ENCODE results near the gene OTOF. TPM values are rescaled to one million over a fixed set of nuclear protein-coding genes. Genes with fewer than 3 reads are reported as not detected.
"Not testable (repeated sequence)": the region's sequence is repeated elsewhere in the genome, so short reads cannot be mapped to it uniquely, and the experiment has no call there.

The OTOF gene
- total RNA-seq, 2 donors from 2014 or later: not detected

- no peaks in the 10 kb centered on the region for H3K36me3 ChIP-seq
- no peaks in the 10 kb centered on the region for H3K4me1 ChIP-seq
- intact Hi-C loops (cut with DNase I): no loop called here
- H3K9ac ChIP-seq (ENCODE audit: low read depth in 2 of 2, low read length in 2 of 2): no peak overlapping the region
- peak; percentile 76 for DNase-seq
- TF ChIP-seq, protein P1, sequence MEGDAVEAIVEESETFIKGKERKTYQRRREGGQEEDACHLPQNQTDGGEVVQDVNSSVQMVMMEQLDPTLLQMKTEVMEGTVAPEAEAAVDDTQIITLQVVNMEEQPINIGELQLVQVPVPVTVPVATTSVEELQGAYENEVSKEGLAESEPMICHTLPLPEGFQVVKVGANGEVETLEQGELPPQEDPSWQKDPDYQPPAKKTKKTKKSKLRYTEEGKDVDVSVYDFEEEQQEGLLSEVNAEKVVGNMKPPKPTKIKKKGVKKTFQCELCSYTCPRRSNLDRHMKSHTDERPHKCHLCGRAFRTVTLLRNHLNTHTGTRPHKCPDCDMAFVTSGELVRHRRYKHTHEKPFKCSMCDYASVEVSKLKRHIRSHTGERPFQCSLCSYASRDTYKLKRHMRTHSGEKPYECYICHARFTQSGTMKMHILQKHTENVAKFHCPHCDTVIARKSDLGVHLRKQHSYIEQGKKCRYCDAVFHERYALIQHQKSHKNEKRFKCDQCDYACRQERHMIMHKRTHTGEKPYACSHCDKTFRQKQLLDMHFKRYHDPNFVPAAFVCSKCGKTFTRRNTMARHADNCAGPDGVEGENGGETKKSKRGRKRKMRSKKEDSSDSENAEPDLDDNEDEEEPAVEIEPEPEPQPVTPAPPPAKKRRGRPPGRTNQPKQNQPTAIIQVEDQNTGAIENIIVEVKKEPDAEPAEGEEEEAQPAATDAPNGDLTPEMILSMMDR (IDR thresholded peaks at IDR 0.05): peak; percentile 80
- no peaks in the 10 kb centered on the region for H3K27me3 ChIP-seq
- H3K4me3 ChIP-seq: no peak overlapping the region
- no peaks in the 10 kb centered on the region for H3K9me3 ChIP-seq
- no peak overlapping the region for H3K27ac ChIP-seq
These were observed 8.7 kb downstream of the OTOF start for GRCh38 chr2:26469092-26469710.

- H3K4me1 ChIP-seq; intact Hi-C loops (cut with DNase I); H3K9me3 ChIP-seq; DNase-seq; H3K9ac ChIP-seq (ENCODE audit: low read depth in 2 of 2, low read length in 2 of 2); H3K27me3 ChIP-seq; H3K4me3 ChIP-seq; H3K27ac ChIP-seq; H3K36me3 ChIP-seq: not testable (repeated sequence)
These were observed 9.4 kb downstream of the OTOF start for GRCh38 chr2:26468544-26468943.

- H3K36me3 ChIP-seq: no peaks in the 10 kb centered on the region
- intact Hi-C loops (cut with DNase I): no loop called here
- no peaks in the 10 kb centered on the region for H3K27me3 ChIP-seq
- H3K4me3 ChIP-seq: no peak overlapping the region
- no peak overlapping the region for H3K9ac ChIP-seq (ENCODE audit: low read depth in 2 of 2, low read length in 2 of 2)
- TF ChIP-seq, protein P1 (IDR thresholded peaks at IDR 0.05): no peak
- H3K9me3 ChIP-seq: no peaks in the 10 kb centered on the region
- H3K4me1 ChIP-seq: no peaks in the 10 kb centered on the region
- no peak for DNase-seq
- H3K27ac ChIP-seq: no peak overlapping the region
These were observed 11.1 kb downstream of the OTOF start for GRCh38 chr2:26466662-26467310.

DNA sequence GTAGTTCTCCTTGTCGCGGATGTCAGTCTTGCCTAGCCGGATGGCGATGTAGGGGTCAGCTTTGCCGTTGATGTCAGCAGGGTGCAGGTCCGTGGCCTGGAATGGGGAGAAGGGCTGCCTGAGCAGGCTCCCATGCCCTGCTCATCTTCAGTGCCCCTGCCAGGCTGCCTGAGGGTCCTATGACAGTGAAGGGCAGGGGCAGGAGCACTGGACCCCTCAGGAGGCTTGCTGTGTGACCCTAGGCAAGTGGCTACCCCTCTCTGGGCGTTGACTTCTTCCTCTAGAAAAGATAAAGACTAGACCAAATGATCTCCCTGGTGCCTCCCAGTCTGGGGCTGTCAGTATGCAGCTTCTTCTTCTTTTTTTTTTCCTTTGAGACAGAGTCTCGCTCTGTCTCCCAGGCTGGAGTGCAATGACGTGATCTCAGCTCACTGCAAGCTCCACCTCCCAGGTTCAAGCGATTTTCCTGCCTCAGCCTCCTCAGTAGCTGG lies 11.9 kb downstream of the OTOF start:
- TF ChIP-seq, protein P1 (IDR thresholded peaks at IDR 0.05): no peak

DNA sequence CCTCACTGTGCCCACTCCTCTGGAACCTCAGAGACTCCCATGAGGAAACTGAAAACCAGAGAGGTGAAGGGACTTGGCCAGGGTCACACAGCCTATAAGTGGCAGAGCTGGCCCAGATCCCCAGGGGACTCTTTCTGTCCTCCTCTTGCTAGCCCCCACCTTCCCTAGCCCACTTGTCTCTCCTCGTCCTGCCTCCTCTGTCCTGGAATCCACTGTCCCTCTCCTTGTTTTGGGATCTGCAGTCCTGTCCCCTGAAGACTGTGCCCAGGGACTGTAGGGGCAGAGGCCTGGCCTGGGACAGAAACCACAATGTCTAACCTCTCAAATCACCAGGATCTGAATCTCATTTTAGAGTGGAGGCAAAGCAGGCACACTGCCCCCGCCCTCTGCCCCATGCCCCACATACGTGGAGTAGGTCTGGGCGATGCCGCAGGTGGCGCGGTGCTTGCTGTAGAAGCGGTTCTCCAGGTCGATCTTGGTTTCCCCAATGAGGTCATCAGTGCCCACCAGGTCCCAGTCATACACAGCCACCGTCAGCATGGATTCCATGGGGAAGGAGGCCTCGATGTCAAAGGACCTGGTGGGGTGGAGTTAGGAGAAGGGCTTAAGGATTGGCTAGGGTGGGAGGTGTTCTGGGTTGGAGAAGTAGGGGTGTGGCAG lies 12.5 kb downstream of the OTOF start:
- H3K4me1 ChIP-seq: no peaks in the 10 kb centered on the region
- H3K9me3 ChIP-seq: no peaks in the 10 kb centered on the region
- intact Hi-C loops (cut with DNase I): no loop called here
- TF ChIP-seq, protein P1 (IDR thresholded peaks at IDR 0.05): no peak
- no peaks in the 10 kb centered on the region for H3K27me3 ChIP-seq
- H3K27ac ChIP-seq: no peak overlapping the region
- no peak overlapping the region for H3K9ac ChIP-seq (ENCODE audit: low read depth in 2 of 2, low read length in 2 of 2)
- no peak for DNase-seq
- H3K36me3 ChIP-seq: no peaks in the 10 kb centered on the region
- no peak overlapping the region for H3K4me3 ChIP-seq

More for the DNA sequence above, 11.9 kb downstream of the OTOF start:
- no peaks in the 10 kb centered on the region for H3K27me3 ChIP-seq
- H3K36me3 ChIP-seq: no peaks in the 10 kb centered on the region
- intact Hi-C loops (cut with DNase I): no loop called here
- H3K4me3 ChIP-seq: no peak overlapping the region
- no peaks in the 10 kb centered on the region for H3K4me1 ChIP-seq
- H3K9me3 ChIP-seq: no peaks in the 10 kb centered on the region
- H3K9ac ChIP-seq (ENCODE audit: low read depth in 2 of 2, low read length in 2 of 2): no peak overlapping the region
- no peak for DNase-seq
- no peak overlapping the region for H3K27ac ChIP-seq

All from colonic mucosa (tissue), 4 donors.